Occipital lobe (tissue), 2 donors: ENCODE data around the gene CYP2E1. TPM values are rescaled to one million over a fixed set of nuclear protein-coding genes. Genes with fewer than 3 reads are reported as not detected.
"Not testable (repeated sequence)": the region's sequence is repeated elsewhere in the genome, so short reads cannot be mapped to it uniquely, and the experiment has no call there.

Experiments
- DNase-seq: peaks from one replicate; lab custom pipeline; 2025; lab: John Stamatoyannopoulos, UW
- total RNA-seq: library from RNA; depleted of rRNA; stranded (reverse); fragments of >200 nt; gene quantifications from one replicate; pipeline ENCODE4 v1.2.3, GENCODE V29; 2014

CYP2E1 gene
- total RNA-seq, 1 donor from 2014 or later: 10.5 TPM

- DNase-seq: not testable (repeated sequence)
Observed at GRCh38 chr10:133569801-133570200, 42.6 kb downstream of the CYP2E1 start.

DNA sequence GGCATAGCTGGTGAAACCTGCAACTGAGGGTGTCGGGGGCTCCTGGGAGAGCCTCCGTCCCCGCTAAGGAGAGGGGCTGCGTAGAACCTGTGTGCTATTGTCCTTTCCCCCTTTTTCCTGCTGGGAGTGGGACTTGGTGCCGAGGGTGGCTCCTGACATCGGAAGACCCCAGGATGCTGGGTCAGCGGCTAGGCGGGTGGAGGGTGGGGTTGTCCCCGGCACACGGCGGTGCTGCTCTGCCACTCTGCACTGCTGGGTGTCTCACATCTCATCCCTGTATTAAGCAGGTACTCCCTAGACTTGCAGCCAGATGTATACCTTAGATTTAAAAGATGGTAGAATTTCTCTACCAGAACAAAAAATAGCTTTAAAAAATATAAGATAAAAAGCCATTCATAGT, 44.9 kb downstream of the CYP2E1 start:
- not testable (repeated sequence) for DNase-seq

- not testable (repeated sequence) for DNase-seq
Observed at GRCh38 chr10:133573460-133573859, 46.3 kb downstream of the CYP2E1 start.

- not testable (repeated sequence) for DNase-seq
Observed at GRCh38 chr10:133577037-133577436, 49.9 kb downstream of the CYP2E1 start.

Other genes with a start within 250 kb of the CYP2E1 start
- gene TUBGCP2, start 218.5 kb upstream of the CYP2E1 start, total RNA-seq: 42.4 TPM
- 7.5 TPM for gene ZNF511, start 218.4 kb upstream of the CYP2E1 start, total RNA-seq
- gene CALY, start 190.5 kb upstream of the CYP2E1 start, total RNA-seq: 4.7 TPM
- not detected for gene PRAP1, start 180.0 kb upstream of the CYP2E1 start, total RNA-seq
- gene FUOM, start 169.3 kb upstream of the CYP2E1 start, total RNA-seq: 6.9 TPM
- 28.2 TPM for gene ECHS1, start 154.0 kb upstream of the CYP2E1 start, total RNA-seq
- gene PAOX, start 148.1 kb upstream of the CYP2E1 start, total RNA-seq: 10.1 TPM
- gene MTG1, start 133.2 kb upstream of the CYP2E1 start, total RNA-seq: 14.8 TPM
- gene SPRN, start 102.7 kb upstream of the CYP2E1 start, total RNA-seq: 6.1 TPM
- gene SCART1, start 73.4 kb upstream of the CYP2E1 start, total RNA-seq: 0.47 TPM
- gene SYCE1, start 38.2 kb downstream of the CYP2E1 start, total RNA-seq: 0.94 TPM
- not detected for gene FRG2B, start 99.4 kb downstream of the CYP2E1 start, total RNA-seq